ENCODE results near the gene KCNH1. TPM values are rescaled to one million over a fixed set of nuclear protein-coding genes. Genes with fewer than 3 reads are reported as not detected.

The KCNH1 gene
- total and polyA plus RNA-seq, 10 of the 15 experiments (the other 5 are each of a cell fraction or from before 2014, with no cell fraction given) = 0.02 to 0.04 (median 0.04) TPM; not detected in 7

DNA sequence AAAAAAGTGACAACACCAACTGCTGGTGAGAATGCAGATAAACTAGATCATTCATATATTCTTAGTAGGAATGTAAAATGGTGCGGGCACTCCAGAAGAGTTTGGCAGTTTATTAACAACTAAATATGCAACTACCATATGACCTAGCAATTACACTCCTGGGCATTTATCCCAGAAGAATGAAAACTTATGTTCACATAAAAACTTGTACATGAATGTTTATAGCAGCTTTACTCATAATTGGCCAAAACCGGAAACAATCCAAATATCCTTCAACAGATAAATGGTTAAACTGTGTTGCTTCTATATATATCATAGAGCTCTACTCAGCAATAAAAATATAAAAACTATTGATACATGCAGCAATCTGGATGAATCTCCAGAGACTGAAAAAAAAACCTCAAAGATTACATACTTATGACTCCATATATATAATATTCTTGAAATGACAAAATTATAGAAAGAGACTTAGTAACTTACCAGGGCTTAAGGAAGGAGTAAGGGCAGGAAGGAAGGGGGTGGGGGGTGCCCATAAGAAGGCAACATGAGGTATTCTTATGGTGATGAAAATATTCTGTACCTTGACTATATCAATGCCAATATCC, 99.9 kb downstream of the KCNH1 start:
- in situ Hi-C loops (cut with MboI) = no loop called here
- intact Hi-C loops (cut with micrococcal nuclease; ENCODE audit: unreplicated experiment) = no loop called here
- H3K9me3 ChIP-seq (replicated peaks; ENCODE audit: control insufficient read depth, insufficient read depth, low read length) = no peaks in the 10 kb centered on the region
- DNase-seq (ENCODE audit: low read depth, low spot score) (no peak), ATAC-seq (no peak), FAIRE-seq (no peak)
- 90% methylated on average over 2 of the region's 2 CpGs for WGBS (ENCODE audit: insufficient coverage, insufficient replicate concordance, low lambda C conversion rate, missing lambda C conversion rate)
- ChIA-PET SMC1A (ENCODE audit: uncharacterized antibody, unreplicated experiment) (no interaction called here), RAD21 (ENCODE audit: unreplicated experiment) (no interaction called here), CTCF (no interaction called here), POLR2A (no interaction called here)
- H3K27ac ChIP-seq (ENCODE audit: control insufficient read depth, insufficient read depth) = no peak overlapping the region
- TF ChIP-seq ZNF24 (IDR thresholded peaks at IDR 0.05) (no peak), MYC (IDR thresholded peaks at IDR 0.05; ENCODE audit: insufficient read depth, insufficient read length, insufficient replicate concordance, low read length, severe bottlenecking) (no peak), ZNF217 (IDR thresholded peaks at IDR 0.05) (no peak), DPF2 (IDR thresholded peaks at IDR 0.05) (no peak)
- TF ChIP-seq, protein P1, sequence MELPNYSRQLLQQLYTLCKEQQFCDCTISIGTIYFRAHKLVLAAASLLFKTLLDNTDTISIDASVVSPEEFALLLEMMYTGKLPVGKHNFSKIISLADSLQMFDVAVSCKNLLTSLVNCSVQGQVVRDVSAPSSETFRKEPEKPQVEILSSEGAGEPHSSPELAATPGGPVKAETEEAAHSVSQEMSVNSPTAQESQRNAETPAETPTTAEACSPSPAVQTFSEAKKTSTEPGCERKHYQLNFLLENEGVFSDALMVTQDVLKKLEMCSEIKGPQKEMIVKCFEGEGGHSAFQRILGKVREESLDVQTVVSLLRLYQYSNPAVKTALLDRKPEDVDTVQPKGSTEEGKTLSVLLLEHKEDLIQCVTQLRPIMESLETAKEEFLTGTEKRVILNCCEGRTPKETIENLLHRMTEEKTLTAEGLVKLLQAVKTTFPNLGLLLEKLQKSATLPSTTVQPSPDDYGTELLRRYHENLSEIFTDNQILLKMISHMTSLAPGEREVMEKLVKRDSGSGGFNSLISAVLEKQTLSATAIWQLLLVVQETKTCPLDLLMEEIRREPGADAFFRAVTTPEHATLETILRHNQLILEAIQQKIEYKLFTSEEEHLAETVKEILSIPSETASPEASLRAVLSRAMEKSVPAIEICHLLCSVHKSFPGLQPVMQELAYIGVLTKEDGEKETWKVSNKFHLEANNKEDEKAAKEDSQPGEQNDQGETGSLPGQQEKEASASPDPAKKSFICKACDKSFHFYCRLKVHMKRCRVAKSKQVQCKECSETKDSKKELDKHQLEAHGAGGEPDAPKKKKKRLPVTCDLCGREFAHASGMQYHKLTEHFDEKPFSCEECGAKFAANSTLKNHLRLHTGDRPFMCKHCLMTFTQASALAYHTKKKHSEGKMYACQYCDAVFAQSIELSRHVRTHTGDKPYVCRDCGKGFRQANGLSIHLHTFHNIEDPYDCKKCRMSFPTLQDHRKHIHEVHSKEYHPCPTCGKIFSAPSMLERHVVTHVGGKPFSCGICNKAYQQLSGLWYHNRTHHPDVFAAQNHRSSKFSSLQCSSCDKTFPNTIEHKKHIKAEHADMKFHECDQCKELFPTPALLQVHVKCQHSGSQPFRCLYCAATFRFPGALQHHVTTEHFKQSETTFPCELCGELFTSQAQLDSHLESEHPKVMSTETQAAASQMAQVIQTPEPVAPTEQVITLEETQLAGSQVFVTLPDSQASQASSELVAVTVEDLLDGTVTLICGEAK (IDR thresholded peaks at IDR 0.05; ENCODE audit: borderline replicate concordance) = no peak
- no peak overlapping the region for H2AFZ ChIP-seq (ENCODE audit: control insufficient read depth, low read depth, low read length)
- no peaks in the 10 kb centered on the region for H3K4me1 ChIP-seq (ENCODE audit: control insufficient read depth, insufficient read depth, low read length)
- no peak overlapping the region for H3K9ac ChIP-seq (ENCODE audit: control insufficient read depth, insufficient read depth, low read length)
- no peaks in the 10 kb centered on the region for H3K36me3 ChIP-seq (ENCODE audit: control insufficient read depth in 2 of 2, insufficient read depth in 2 of 2, low read length in 1 of 2)
- BruUV-seq (replicated peaks) = no TSS peak
- no peaks in the 10 kb centered on the region for H3K27me3 ChIP-seq (replicated peaks in 1 of 2; ENCODE audit: control insufficient read depth in 2 of 2, insufficient read depth in 2 of 2, low read length in 1 of 2)
- H3K4me3 ChIP-seq = no peak overlapping the region
- no peaks in the 10 kb centered on the region for H3K79me2 ChIP-seq (ENCODE audit: control insufficient read depth, insufficient read depth, low read length)
- no peaks in the 10 kb centered on the region for H4K20me1 ChIP-seq (ENCODE audit: control insufficient read depth, insufficient read depth)
- H3K4me2 ChIP-seq (ENCODE audit: control insufficient read depth, insufficient read depth) = no peak overlapping the region

All from GM12878 (cell line).